Measurements from ENCODE around the gene MARK3. TPM values are rescaled to one million over a fixed set of nuclear protein-coding genes. Genes with fewer than 3 reads are reported as not detected.

The MARK3 gene
- total and polyA plus RNA-seq, 10 of the 15 experiments (the other 5 are each of a cell fraction or from before 2014, with no cell fraction given): 10.7 to 75.1 (median 41.4) TPM

DNA sequence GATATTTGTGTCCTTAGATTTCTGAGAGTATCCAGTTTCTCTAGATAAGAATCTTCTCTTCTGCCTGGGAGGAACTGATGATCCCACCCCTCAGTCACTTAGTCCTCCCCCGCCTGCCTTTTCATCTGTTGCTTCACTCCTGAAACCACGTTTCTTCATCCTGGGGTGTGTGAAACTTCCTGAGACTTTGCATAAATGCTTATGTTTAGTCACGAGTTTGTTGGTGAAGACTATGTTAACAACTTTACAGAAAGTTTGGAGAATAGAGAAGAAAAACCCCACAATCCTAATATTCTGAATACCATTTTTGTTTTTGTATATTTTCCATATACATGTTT lies 33.2 kb downstream of the MARK3 start:
- H3K27ac ChIP-seq (ENCODE audit: control insufficient read depth, insufficient read depth): peak overlapping the region; percentile 22; the same call in 1 of the 2 replicates
- BruUV-seq (replicated peaks): no TSS peak
- ATAC-seq (peak; percentile 62), DNase-seq (ENCODE audit: low read depth, low spot score) (no peak), FAIRE-seq (no peak)
- H3K9ac ChIP-seq (ENCODE audit: control insufficient read depth, insufficient read depth, low read length): no peak overlapping the region
- H4K20me1 ChIP-seq (ENCODE audit: control insufficient read depth, insufficient read depth): no peaks in the 10 kb centered on the region
- intact Hi-C loops (cut with micrococcal nuclease; ENCODE audit: unreplicated experiment) (no loop called here), in situ Hi-C loops (cut with MboI) (no loop called here)
- H3K79me2 ChIP-seq (ENCODE audit: control insufficient read depth, insufficient read depth, low read length): peaks cover 15% of the 10 kb centered on the region
- peak overlapping the region; percentile 51 for H3K4me2 ChIP-seq (ENCODE audit: control insufficient read depth, insufficient read depth)
- H3K4me3 ChIP-seq: peak overlapping the region; percentile 46
- H2AFZ ChIP-seq (ENCODE audit: control insufficient read depth, low read depth, low read length): no peak overlapping the region
- no peaks in the 10 kb centered on the region for H3K27me3 ChIP-seq (replicated peaks in 1 of 2; ENCODE audit: control insufficient read depth in 2 of 2, insufficient read depth in 2 of 2, low read length in 1 of 2)
- H3K36me3 ChIP-seq (ENCODE audit: control insufficient read depth in 2 of 2, insufficient read depth in 2 of 2, low read length in 1 of 2): peaks cover 0 to 6% of the 10 kb centered on the region in 2 experiments; a peak in 2 of 4 replicates
- ChIA-PET RAD21 (ENCODE audit: unreplicated experiment) (interaction anchor here (0.6 kb wide), 1 partner anchor 19 kb away, joined by 3 read pairs; no protein-coding TSS in a partner anchor), CTCF (interaction anchor here (1.1 to 6.3 kb wide), 5 partner anchors 9 to 28 kb away, joined by 3 to 62 read pairs (median 3); no protein-coding TSS in a partner anchor), SMC1A (ENCODE audit: uncharacterized antibody, unreplicated experiment) (interaction anchor here (0.7 to 3.9 kb wide), 3 partner anchors 17 to 27 kb away, joined by 4 to 22 read pairs (median 4); no protein-coding TSS in a partner anchor), POLR2A (interaction anchor here (0.6 to 1.1 kb wide), 5 partner anchors 9 to 1295 kb away, joined by 3 to 6 read pairs (median 4); no protein-coding TSS in a partner anchor)
- H3K9me3 ChIP-seq (replicated peaks; ENCODE audit: control insufficient read depth, insufficient read depth, low read length): no peaks in the 10 kb centered on the region
- WGBS (ENCODE audit: insufficient coverage, insufficient replicate concordance, low lambda C conversion rate, missing lambda C conversion rate): 0% methylated on average over 3 of the region's 3 CpGs
- TF ChIP-seq POU2F2 (IDR thresholded peaks at IDR 0.05; ENCODE audit: borderline replicate concordance, low read depth, low read length) (peak; percentile 86; the same call in 2 of the 3 replicates), BHLHE40 (IDR thresholded peaks at IDR 0.05; ENCODE audit: borderline replicate concordance in 1 of 2, low read depth in 2 of 2, low read length in 1 of 2) (peak; percentile 34 to 76; a peak in 2 of 4 replicates), RUNX3 (IDR thresholded peaks at IDR 0.05; ENCODE audit: low read length) (peak; percentile 46; the same call in 1 of the 2 replicates), RAD51 (IDR thresholded peaks at IDR 0.05) (no peak), EGR1 (IDR thresholded peaks at IDR 0.05; ENCODE audit: borderline replicate concordance in 1 of 2, low read depth in 2 of 2, low read length in 2 of 2) (0 out of 3 replicates have a peak, but pooled peaks of 1 of the 2 experiments have one; percentile 37), IKZF2 (IDR thresholded peaks at IDR 0.05) (peak; percentile 41 to 44; a peak in 2 of 4 replicates), ZSCAN29 (IDR thresholded peaks at IDR 0.05) (no peak)
- TF ChIP-seq, protein P1, sequence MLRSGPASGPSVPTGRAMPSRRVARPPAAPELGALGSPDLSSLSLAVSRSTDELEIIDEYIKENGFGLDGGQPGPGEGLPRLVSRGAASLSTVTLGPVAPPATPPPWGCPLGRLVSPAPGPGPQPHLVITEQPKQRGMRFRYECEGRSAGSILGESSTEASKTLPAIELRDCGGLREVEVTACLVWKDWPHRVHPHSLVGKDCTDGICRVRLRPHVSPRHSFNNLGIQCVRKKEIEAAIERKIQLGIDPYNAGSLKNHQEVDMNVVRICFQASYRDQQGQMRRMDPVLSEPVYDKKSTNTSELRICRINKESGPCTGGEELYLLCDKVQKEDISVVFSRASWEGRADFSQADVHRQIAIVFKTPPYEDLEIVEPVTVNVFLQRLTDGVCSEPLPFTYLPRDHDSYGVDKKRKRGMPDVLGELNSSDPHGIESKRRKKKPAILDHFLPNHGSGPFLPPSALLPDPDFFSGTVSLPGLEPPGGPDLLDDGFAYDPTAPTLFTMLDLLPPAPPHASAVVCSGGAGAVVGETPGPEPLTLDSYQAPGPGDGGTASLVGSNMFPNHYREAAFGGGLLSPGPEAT (IDR thresholded peaks at IDR 0.05; ENCODE audit: low read depth): 0 out of 2 replicates have a peak, but pooled peaks have one; percentile 25
- H3K4me1 ChIP-seq (ENCODE audit: control insufficient read depth, insufficient read depth, low read length): peaks cover 16% of the 10 kb centered on the region; the same call in 1 of the 2 replicates

Data from GM12878 (cell line).